Pancreas (tissue), 10 donors: ENCODE measurements around the gene AP1M1. TPM values are rescaled to one million over a fixed set of nuclear protein-coding genes. Genes with fewer than 3 reads are reported as not detected.

ENCODE experiments used
- ATAC-seq, 4 donors: fragments of 200-7000 bp; cut with Tn5 transposase; one replicate each; pipeline versions ENCODE4 v1.8.0 to v1.9.1; 2020; ENCODE audit warnings: mild to moderate bottlenecking in 4 of 4, moderate library complexity in 4 of 4
- DNase-seq, 6 donors: peaks; one replicate each; pipeline ENCODE4 v3.0.0-alpha.2; 2020
- FAIRE-seq: peaks from 2 replicates; lab custom pipeline; 2012; peaks lifted over from hg19 to GRCh38; lab: Jason Lieb, UNC
- H3K27ac ChIP-seq, 4 donors: fragments of 200-600 bp; sonication (generic); 1 replicate in 3 of 4; 2 replicates in 1 of 4; pipeline versions ENCODE4 v1.5.0 to v1.8.0; 2020
- H3K27me3 ChIP-seq, 4 donors: fragments of 200-600 bp; one replicate each; pipeline ENCODE4 v1.8.0; 2021
- H3K36me3 ChIP-seq, 3 donors: fragments of 200-600 bp; sonication (generic) in 1 of 3; one replicate each; pipeline versions ENCODE4 v1.5.0 to v1.8.0; 2020 to 2021
- H3K4me1 ChIP-seq, 3 donors: fragments of 200-600 bp; one replicate each; pipeline ENCODE4 v1.8.0; 2021
- H3K4me3 ChIP-seq, 4 donors: fragments of 200-600 bp; sonication (generic) in 2 of 4; one replicate each; pipeline versions ENCODE4 v1.5.0 to v1.8.0; 2020 to 2021
- H3K9me3 ChIP-seq, 4 donors: fragments of 200-600 bp; one replicate each; pipeline ENCODE4 v1.8.0; 2021
- WGBS, 2 donors: extraction: QIAGEN DNeasy Blood & Tissue Kit; methylation state at CpG; one replicate each; pipeline ENCODE4 v1.1.7; 2013; 5-methylcytosine and 5-hydroxymethylcytosine counted together
- intact Hi-C, 3 donors: fragments of 100-400 bp; cut with DNase I; formaldehyde crosslinking; loops; one replicate each; pipeline versions ENCODE4 v1.11.1 to v1.14.2; 2022
- polyA plus RNA-seq, 2 donors: library from polyadenylated mRNA; stranded (reverse); fragments of 200-250 nt; gene quantifications; one replicate each; pipeline ENCODE4 v1.2.3, GENCODE V29; 2013
- total RNA-seq, 6 donors: library from RNA; stranded (reverse); fragmentation: NEBNext Ultra II Directional in 4 of 6; extraction: Animal tissue kit (Norgen Biotek cat#: 25700) in 4 of 6; gene quantifications; one replicate each; pipeline versions ENCODE4 v1.2.1 to v1.2.4, GENCODE V29; 2021 to 2023
- TF ChIP-seq, protein P1 (sequence below), 4 donors: fragments of 200-600 bp; sonication (generic) in 3 of 4; IDR thresholded peaks; one replicate each; pipeline versions ENCODE4 v1.5.0 to v1.8.0; 2021; ENCODE audit warnings: antibody characterized with exemption in 4 of 4
- donor health status: healthy with polysubstance abuse.
- donor health status: DM: no; HTN: no; CAD: no; lungs with moderate emphysema.
- donor health status: DM: no; HTN: no; CAD: no.
- donor health status: control.
- donor health status: control.
- donor health status: Bipolar disorder and iron deficiency.
- donor health status: DM: yes; HTN: yes; CAD: no.
- donor health status: DM: no; HTN: no; CAD: no.
- donor health status: DM: no; HTN: no; CAD: no.
- donor health status: DM: yes; HTN: yes; CAD: no.

AP1M1 gene
- total and polyA plus RNA-seq, 8 donors, result 12.4 to 25.7 (median 20.5) TPM

DNA sequence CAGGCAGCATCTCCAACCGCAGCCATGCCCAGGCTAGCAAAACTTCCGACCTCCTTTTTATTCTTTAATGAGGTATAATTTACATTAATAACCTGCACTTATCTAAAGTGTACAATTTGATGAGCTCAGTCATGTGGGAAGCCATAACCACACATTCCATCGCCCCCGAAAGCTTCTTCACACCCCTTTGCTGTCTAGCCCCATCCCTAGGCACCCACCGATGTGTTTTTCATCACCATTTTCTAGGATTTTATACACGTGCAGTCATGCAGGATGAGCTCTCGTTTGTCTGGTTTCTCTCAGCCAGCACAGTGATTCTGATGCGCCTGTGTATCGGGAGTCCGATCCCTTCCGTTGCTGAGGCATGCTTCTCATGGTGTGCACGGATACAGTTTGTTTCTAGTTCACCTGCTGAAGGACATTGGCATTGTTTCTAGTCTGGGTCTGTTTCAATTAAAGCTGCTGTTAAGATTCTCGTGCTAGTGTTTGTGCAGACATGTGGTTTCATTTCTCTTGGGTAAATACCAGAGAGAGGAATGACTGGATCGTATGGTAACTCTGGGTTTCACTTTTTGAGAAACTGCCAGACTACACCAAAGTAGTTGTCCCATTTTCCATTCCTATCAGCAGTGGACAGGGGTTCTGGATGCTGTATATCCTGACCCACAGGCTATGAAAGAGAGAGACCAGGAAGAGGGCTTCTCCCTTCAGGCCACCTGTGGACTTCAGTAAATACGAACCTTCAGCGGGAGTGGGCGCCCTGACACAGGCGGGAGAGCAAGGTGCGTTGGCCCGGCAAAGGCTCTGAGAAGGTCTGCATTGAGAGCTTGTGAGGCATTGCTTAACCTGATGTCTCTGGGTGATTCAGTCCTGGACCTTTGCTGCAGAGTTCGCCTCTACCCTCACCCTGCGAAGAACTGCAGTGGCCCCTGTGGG is 4.9 kb downstream of the AP1M1 start:
- ATAC-seq, result no peak
- peaks cover 0 to 5% (median 3%) of the 10 kb centered on the region in 3 donors for H3K4me1 ChIP-seq
- DNase-seq, result peak in 1 of 6 donors; percentile 27
- no peaks in the 10 kb centered on the region for H3K36me3 ChIP-seq
- H3K4me3 ChIP-seq, result no peak overlapping the region
- TF ChIP-seq, protein P1, sequence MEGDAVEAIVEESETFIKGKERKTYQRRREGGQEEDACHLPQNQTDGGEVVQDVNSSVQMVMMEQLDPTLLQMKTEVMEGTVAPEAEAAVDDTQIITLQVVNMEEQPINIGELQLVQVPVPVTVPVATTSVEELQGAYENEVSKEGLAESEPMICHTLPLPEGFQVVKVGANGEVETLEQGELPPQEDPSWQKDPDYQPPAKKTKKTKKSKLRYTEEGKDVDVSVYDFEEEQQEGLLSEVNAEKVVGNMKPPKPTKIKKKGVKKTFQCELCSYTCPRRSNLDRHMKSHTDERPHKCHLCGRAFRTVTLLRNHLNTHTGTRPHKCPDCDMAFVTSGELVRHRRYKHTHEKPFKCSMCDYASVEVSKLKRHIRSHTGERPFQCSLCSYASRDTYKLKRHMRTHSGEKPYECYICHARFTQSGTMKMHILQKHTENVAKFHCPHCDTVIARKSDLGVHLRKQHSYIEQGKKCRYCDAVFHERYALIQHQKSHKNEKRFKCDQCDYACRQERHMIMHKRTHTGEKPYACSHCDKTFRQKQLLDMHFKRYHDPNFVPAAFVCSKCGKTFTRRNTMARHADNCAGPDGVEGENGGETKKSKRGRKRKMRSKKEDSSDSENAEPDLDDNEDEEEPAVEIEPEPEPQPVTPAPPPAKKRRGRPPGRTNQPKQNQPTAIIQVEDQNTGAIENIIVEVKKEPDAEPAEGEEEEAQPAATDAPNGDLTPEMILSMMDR (IDR thresholded peaks at IDR 0.05), result no peak
- 84% methylated on average over 22 of the region's 22 CpGs for WGBS, 2 donors
- intact Hi-C loops, result no loop called here
- H3K27me3 ChIP-seq, result no peaks in the 10 kb centered on the region
- FAIRE-seq, result no peak
- no peak overlapping the region for H3K27ac ChIP-seq
- H3K9me3 ChIP-seq, result no peaks in the 10 kb centered on the region

DNA sequence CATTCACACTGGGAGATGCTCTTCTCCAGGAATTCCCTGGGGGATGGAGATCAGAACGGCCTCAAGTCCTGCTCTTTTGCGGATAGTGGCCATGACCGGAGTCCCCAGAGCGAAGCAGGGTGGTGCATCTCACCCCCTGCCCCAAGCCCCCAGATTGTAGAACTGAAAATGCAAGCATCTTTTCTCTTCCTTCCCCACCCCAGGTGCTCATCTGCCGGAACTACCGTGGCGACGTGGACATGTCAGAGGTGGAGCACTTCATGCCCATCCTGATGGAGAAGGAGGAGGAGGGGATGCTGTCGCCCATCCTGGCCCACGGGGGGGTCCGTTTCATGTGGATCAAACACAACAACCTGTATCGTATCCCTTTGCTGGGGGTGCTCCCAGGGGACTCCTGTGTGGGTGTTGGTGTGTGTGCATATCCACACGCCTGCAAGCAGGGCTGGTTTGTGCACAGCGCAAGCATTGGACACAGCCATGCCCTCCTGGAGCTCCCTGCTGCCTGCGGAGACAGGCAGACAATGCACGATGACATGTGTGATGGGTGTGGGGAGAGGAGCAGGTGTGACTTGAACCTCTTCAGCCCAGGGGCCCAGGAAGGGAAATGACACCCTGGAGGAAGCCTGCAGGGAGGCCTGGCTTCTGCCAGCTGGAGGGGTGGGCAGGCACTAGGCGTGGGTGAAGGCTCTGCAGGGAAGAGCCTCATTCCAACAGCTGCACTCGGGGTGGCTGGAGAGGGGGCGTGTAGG is 5.7 kb downstream of the AP1M1 start:
- WGBS, 2 donors, result 91 to 92% methylated on average over 15 to 19 of the region's 19 CpGs
- no peaks in the 10 kb centered on the region for H3K9me3 ChIP-seq
- H3K4me3 ChIP-seq, result no peak overlapping the region
- DNase-seq, result peak in 1 of 6 donors; percentile 42
- ATAC-seq, result no peak
- H3K36me3 ChIP-seq, result peaks cover 0 to 1% (median 1%) of the 10 kb centered on the region in 3 donors
- H3K27me3 ChIP-seq, result no peaks in the 10 kb centered on the region
- FAIRE-seq, result no peak
- intact Hi-C loops, result no loop called here
- peaks cover 0 to 5% (median 3%) of the 10 kb centered on the region in 3 donors for H3K4me1 ChIP-seq
- TF ChIP-seq, protein P1 (IDR thresholded peaks at IDR 0.05), result no peak
- H3K27ac ChIP-seq, result no peak overlapping the region

GRCh38 chr19:16204005-16204294 is 6.2 kb downstream of the AP1M1 start:
- Histone ChIP-seq H3K27ac (no peak overlapping the region), H3K9me3 (no peaks in the 10 kb centered on the region), H3K4me3 (no peak overlapping the region), H3K36me3 (peaks cover 3 to 6% (median 4%) of the 10 kb centered on the region in 3 donors), H3K27me3 (no peaks in the 10 kb centered on the region), H3K4me1 (no peaks in the 10 kb centered on the region)
- 80 to 91% methylated on average over 5 of the region's 5 CpGs for WGBS, 2 donors
- TF ChIP-seq, protein P1 (IDR thresholded peaks at IDR 0.05), result no peak
- FAIRE-seq (no peak), DNase-seq (no peak), ATAC-seq (no peak)
- intact Hi-C loops, result no loop called here

DNA sequence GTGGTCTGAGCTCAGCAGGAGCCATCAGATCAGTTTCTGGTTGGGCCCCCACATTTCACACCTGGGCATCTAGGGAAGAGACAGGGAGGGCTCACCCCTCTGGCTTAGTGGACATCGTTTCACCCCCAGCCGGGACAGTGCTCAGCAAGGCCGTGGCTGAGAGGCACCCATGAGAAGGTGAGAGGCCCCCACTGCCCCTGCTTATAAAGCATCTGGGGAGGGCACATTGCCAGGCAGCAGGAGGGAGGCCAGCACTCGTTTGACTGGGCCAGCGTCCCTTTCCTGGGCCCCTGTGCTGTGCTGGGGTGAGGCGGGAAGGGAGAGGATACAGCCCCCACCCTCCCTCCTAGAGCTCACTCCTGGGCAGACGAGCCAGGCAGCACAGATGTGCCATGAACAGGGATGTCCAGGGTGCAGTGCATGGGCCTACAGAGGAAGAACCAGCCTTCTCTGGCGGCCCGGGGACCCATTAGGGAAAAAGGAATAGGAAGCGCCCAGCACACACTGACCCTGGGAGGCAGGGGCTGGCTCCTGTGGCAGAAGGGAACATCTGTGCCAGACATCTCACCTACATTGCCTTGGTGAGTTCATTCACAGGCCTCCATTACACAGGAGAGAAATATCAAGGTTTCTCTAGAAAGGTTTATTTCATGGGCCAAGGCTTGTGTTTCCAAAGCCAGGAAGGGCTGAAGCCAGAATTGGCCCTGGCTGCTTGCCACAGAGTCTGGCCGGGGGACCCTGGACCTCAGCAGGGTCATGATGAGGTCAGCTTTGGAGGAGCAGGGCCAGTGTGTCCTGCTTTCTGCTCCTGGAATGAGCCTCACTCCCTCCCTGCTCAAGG is 7.7 kb downstream of the AP1M1 start:
- Histone ChIP-seq H3K9me3 (no peaks in the 10 kb centered on the region), H3K27me3 (no peaks in the 10 kb centered on the region), H3K4me1 (no peaks in the 10 kb centered on the region), H3K36me3 (peaks cover 3 to 20% (median 6%) of the 10 kb centered on the region in 3 donors), H3K27ac (no peak overlapping the region), H3K4me3 (no peak overlapping the region)
- ATAC-seq (no peak), FAIRE-seq (no peak), DNase-seq (peak in 3 of 6 donors; percentile 33 to 51 (median 49))
- 78 to 80% methylated on average over 11 of the region's 11 CpGs for WGBS, 2 donors
- intact Hi-C loops, result no loop called here
- TF ChIP-seq, protein P1 (IDR thresholded peaks at IDR 0.05), result no peak
